Endothelial cell of umbilical vein (primary cell): Measurements from ENCODE around the gene CDKL4. TPM values are rescaled to one million over a fixed set of nuclear protein-coding genes. Genes with fewer than 3 reads are reported as not detected.

Experiments used
- BruUV-seq: library from RNA; stranded (reverse); fragments of 400-500 nt; replicated peaks from 2 replicates; lab custom pipeline; 2021; lab: Mats Ljungman, UMichigan
- CTCF ChIA-PET: fragments of 300-600, 350-600 bp; sonication (Branson Sonifier 250); formaldehyde crosslinking; loops from one replicate; lab custom pipeline; 2021; ENCODE audit warnings: antibody characterized with exemption, inconsistent platforms; lab: Charles Lee
- POLR2A ChIA-PET: fragments of 300-600, 350-600 bp; sonication (Branson Sonifier 250); formaldehyde crosslinking; loops from one replicate; lab custom pipeline; 2021; ENCODE audit warnings: antibody characterized with exemption, inconsistent platforms; lab: Charles Lee
- DNase-seq: peaks from one replicate; pipeline ENCODE4 v3.0.0-alpha.2; 2011; ENCODE audit warnings: low read depth, low spot score
- FAIRE-seq: peaks from 2 replicates; lab custom pipeline; 2011; peaks lifted over from hg19 to GRCh38; lab: Jason Lieb, UNC
- H2AFZ ChIP-seq: 2 replicates; pipeline ENCODE4 v1.6.0; 2012; ENCODE audit warnings: low read depth, low read length, control low read depth, inconsistent platforms
- H3K27ac ChIP-seq: 2 replicates; pipeline ENCODE4 v1.5.1; 2011; ENCODE audit warnings: low read depth, mild to moderate bottlenecking, control low read depth, low read length, moderate library complexity; ENCODE audit not compliant: insufficient read depth
- H3K27me3 ChIP-seq, 2 experiments: 2 replicates each; pipeline versions ENCODE4 v1.6.0 to v1.6.1; 2011; ENCODE audit warnings: low read length in 2 of 2, mixed read lengths in 1 of 2; ENCODE audit not compliant: control insufficient read depth in 2 of 2, insufficient read depth in 2 of 2
- H3K36me3 ChIP-seq, 2 experiments: 2 replicates in 1 of 2; 3 replicates in 1 of 2; pipeline ENCODE4 v1.5.1; 2011; ENCODE audit warnings: low read length in 2 of 2, mild to moderate bottlenecking in 1 of 2, moderate library complexity in 1 of 2; ENCODE audit not compliant: control insufficient read depth in 2 of 2, insufficient read depth in 2 of 2; ENCODE audit errors: extremely low read depth in 1 of 2
- H3K4me1 ChIP-seq: 3 replicates; pipeline ENCODE4 v1.5.1; 2011; ENCODE audit warnings: mild to moderate bottlenecking, low read length; ENCODE audit not compliant: control insufficient read depth, insufficient read depth; ENCODE audit errors: extremely low read depth
- H3K4me2 ChIP-seq: 2 replicates; pipeline ENCODE4 v1.6.1; 2011; ENCODE audit warnings: low read length, control low read depth, mixed read lengths; ENCODE audit not compliant: insufficient read depth
- H3K4me3 ChIP-seq, 3 experiments: fragments of 200-600 bp in 1 of 3; sonication (generic), shearing (Covaris generic) in 1 of 3; replicated peaks in 1 of 3; 2 replicates each; pipeline ENCODE4 v1.5.1; 2011 to 2016; ENCODE audit warnings: control low read depth in 3 of 3, low read length in 3 of 3, mild to moderate bottlenecking in 2 of 3, inconsistent platforms in 1 of 3, low read depth in 1 of 3, moderate library complexity in 1 of 3; ENCODE audit not compliant: insufficient read depth in 1 of 3
- H3K79me2 ChIP-seq: 2 replicates; pipeline ENCODE4 v1.6.0; 2012; ENCODE audit warnings: low read length, inconsistent platforms; ENCODE audit not compliant: control insufficient read depth, insufficient read depth
- H3K9ac ChIP-seq: replicated peaks from 2 replicates; pipeline ENCODE3; 2011; ENCODE audit warnings: low read length, control low read depth; ENCODE audit not compliant: insufficient read depth; ENCODE audit errors: extremely low read depth
- H3K9me1 ChIP-seq: replicated peaks from 3 replicates; pipeline ENCODE4 v1.6.0; 2011; ENCODE audit warnings: mild to moderate bottlenecking, low read length; ENCODE audit not compliant: control insufficient read depth, insufficient read depth; ENCODE audit errors: extremely low read depth
- H3K9me3 ChIP-seq: replicated peaks from 2 replicates; pipeline ENCODE4 v1.5.1; 2012; ENCODE audit warnings: low read length, inconsistent platforms; ENCODE audit not compliant: control insufficient read depth, insufficient read depth
- H4K20me1 ChIP-seq: replicated peaks from 2 replicates; pipeline ENCODE3; 2011; ENCODE audit warnings: mild to moderate bottlenecking, low read length; ENCODE audit not compliant: control insufficient read depth, insufficient read depth; ENCODE audit errors: extremely low read depth
- EZH2 ChIP-seq: IDR thresholded peaks from 2 replicates; pipeline ENCODE4 v1.6.1; 2012; ENCODE audit warnings: borderline replicate concordance, low read depth, mild to moderate bottlenecking, moderate library complexity, low read length, inconsistent platforms; ENCODE audit not compliant: severe bottlenecking
- FOS ChIP-seq: IDR thresholded peaks from 2 replicates; pipeline ENCODE4 v1.6.1; 2011; ENCODE audit warnings: mild to moderate bottlenecking, low read length, moderate library complexity, borderline replicate concordance; ENCODE audit not compliant: insufficient read depth
- GATA2 ChIP-seq: IDR thresholded peaks from 2 replicates; pipeline ENCODE4 v1.7.0; 2011; ENCODE audit warnings: low read depth, mild to moderate bottlenecking, moderate library complexity, mixed read lengths, low read length; ENCODE audit not compliant: insufficient read length, insufficient read depth
- JUN ChIP-seq: IDR thresholded peaks from 2 replicates; pipeline ENCODE4 v1.6.1; 2011; ENCODE audit warnings: borderline replicate concordance, low read depth; ENCODE audit not compliant: insufficient read length, insufficient read depth
- MYC ChIP-seq: IDR thresholded peaks from one replicate; pipeline ENCODE4 v1.6.1; 2011; ENCODE audit warnings: mild to moderate bottlenecking, low read depth, low read length
- POLR2A ChIP-seq: IDR thresholded peaks from 2 replicates; pipeline ENCODE4 v1.6.1; 2012; ENCODE audit warnings: low read depth, mild to moderate bottlenecking, control low read depth, low read length
- POLR2AphosphoS5 ChIP-seq: IDR thresholded peaks from 2 replicates; pipeline ENCODE4 v1.6.1; 2012; ENCODE audit warnings: low read depth, mild to moderate bottlenecking, control low read depth, low read length, moderate library complexity; ENCODE audit not compliant: insufficient read depth
- dilution Hi-C: fragments of 300-500 bp; cut with MboI; formaldehyde crosslinking; loops from one replicate; pipeline ENCODE4 v1.15.0; 2019; ENCODE audit warnings: low sequenced_read_pairs; ENCODE audit not compliant: extremely low pct_ligation_motif_present
- intact Hi-C: fragments of 100-400 bp; cut with micrococcal nuclease; formaldehyde crosslinking; loops from one replicate; pipeline ENCODE4 v1.10.0; 2022
- polyA plus RNA-seq, 4 experiments: library from polyadenylated mRNA; depleted of rRNA in 3 of 4; stranded (reverse) in 3 of 4; unstranded in 1 of 4; fragments of >200 nt; gene quantifications; 2 replicates each; pipeline versions ENCODE4 v1.2.1 to v1.2.3, GENCODE V29; 2011 to 2012; ENCODE audit warnings: missing spikeins in 1 of 4
- total RNA-seq: library from RNA; stranded (reverse); gene quantifications from 2 replicates; pipeline ENCODE4 v1.2.3, GENCODE V29; 2021
- TF ChIP-seq, protein P1 (sequence below): IDR thresholded peaks from 2 replicates; pipeline ENCODE4 v1.6.1; 2011; ENCODE audit not compliant: insufficient read depth, insufficient read length
- TF ChIP-seq, protein P2 (sequence below), 2 donors: IDR thresholded peaks; 1 replicate in 1 of 2; 2 replicates in 1 of 2; pipeline ENCODE4 v1.5.1; 2011; ENCODE audit warnings: low read length in 2 of 2, mild to moderate bottlenecking in 2 of 2, moderate library complexity in 2 of 2, control low read depth in 1 of 2, inconsistent platforms in 1 of 2, low read depth in 1 of 2; ENCODE audit not compliant: insufficient read depth in 1 of 2; ENCODE audit errors: extremely low read depth in 1 of 2

Gene CDKL4
- total and polyA plus RNA-seq, 2 donors (not counting 3 experiments of a cell fraction or from before 2014, with no cell fraction given), result 0.17 to 0.75 TPM

DNA sequence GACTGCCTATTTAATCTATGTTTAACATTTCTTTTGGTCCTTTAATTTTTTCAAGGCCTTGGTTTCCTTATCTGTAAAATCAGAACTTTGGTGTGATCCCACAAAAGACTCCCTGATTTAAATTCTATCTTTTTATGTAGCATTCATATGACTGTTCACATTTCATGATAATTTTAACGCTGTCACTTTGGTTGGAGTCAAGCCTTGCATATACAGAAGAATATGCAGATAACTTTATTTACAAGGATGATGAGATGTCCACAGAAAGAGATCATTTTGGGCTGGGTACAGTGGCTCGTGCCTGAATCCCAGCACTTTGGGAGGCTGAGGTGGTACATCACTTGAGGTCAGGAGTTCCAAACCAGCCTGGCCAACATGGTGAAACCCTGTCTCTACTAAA is 84.5 kb downstream of the CDKL4 start:
- dilution Hi-C loops (no loop called here), intact Hi-C loops (no loop called here)
- no peak overlapping the region for H3K4me2 ChIP-seq
- no peaks in the 10 kb centered on the region for H3K4me1 ChIP-seq
- no peak for FAIRE-seq
- H2AFZ ChIP-seq, result no peak overlapping the region
- H3K9me3 ChIP-seq, result no peaks in the 10 kb centered on the region
- no peak overlapping the region for H3K4me3 ChIP-seq
- ChIA-PET POLR2A (no interaction called here), CTCF (no interaction called here)
- H3K9ac ChIP-seq, result no peak overlapping the region
- no peaks in the 10 kb centered on the region for H3K36me3 ChIP-seq
- H3K27ac ChIP-seq, result no peak overlapping the region
- no peak for DNase-seq
- H3K27me3 ChIP-seq, result no peaks in the 10 kb centered on the region
- no peak for TF ChIP-seq FOS
- no peak for TF ChIP-seq MYC
- no TSS peak for BruUV-seq
- H3K79me2 ChIP-seq, result no peaks in the 10 kb centered on the region
- no peaks in the 10 kb centered on the region for H3K9me1 ChIP-seq
- no peaks in the 10 kb centered on the region for H4K20me1 ChIP-seq

DNA sequence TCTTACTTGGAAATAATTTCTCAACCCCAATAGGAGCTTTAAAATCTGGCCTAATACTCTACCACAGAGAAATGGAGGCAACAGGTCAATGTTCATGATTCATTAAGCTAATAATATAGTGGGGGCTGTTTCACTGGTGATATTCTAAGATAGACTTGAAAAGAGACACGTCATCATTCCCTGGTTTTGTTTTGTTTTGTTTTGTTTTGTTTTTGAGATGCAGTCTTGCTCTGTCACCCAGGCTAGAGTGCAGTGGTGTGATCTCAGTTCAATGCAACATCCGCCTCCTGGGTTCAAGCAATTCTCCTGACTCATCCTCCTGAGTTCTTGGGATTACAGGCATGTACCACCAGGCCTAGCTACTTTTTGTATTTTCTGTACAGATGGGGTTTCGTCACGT is 85.4 kb downstream of the CDKL4 start:
- no peak overlapping the region for H3K4me2 ChIP-seq
- DNase-seq (no peak), FAIRE-seq (no peak)
- H2AFZ ChIP-seq, result no peak overlapping the region
- intact Hi-C loops, result no loop called here
- H3K9ac ChIP-seq, result no peak overlapping the region
- no peak overlapping the region for H3K27ac ChIP-seq
- H3K79me2 ChIP-seq, result no peaks in the 10 kb centered on the region
- CTCF ChIA-PET, result no interaction called here
- dilution Hi-C loops, result no loop called here
- TF ChIP-seq POLR2AphosphoS5, result no peak
- TF ChIP-seq FOS, result no peak
- no peak for TF ChIP-seq MYC
- TF ChIP-seq, protein P1, sequence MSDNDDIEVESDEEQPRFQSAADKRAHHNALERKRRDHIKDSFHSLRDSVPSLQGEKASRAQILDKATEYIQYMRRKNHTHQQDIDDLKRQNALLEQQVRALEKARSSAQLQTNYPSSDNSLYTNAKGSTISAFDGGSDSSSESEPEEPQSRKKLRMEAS, result no peak
- no peak for TF ChIP-seq EZH2
- TF ChIP-seq POLR2A, result no peak
- TF ChIP-seq JUN, result no peak
- TF ChIP-seq, protein P2, sequence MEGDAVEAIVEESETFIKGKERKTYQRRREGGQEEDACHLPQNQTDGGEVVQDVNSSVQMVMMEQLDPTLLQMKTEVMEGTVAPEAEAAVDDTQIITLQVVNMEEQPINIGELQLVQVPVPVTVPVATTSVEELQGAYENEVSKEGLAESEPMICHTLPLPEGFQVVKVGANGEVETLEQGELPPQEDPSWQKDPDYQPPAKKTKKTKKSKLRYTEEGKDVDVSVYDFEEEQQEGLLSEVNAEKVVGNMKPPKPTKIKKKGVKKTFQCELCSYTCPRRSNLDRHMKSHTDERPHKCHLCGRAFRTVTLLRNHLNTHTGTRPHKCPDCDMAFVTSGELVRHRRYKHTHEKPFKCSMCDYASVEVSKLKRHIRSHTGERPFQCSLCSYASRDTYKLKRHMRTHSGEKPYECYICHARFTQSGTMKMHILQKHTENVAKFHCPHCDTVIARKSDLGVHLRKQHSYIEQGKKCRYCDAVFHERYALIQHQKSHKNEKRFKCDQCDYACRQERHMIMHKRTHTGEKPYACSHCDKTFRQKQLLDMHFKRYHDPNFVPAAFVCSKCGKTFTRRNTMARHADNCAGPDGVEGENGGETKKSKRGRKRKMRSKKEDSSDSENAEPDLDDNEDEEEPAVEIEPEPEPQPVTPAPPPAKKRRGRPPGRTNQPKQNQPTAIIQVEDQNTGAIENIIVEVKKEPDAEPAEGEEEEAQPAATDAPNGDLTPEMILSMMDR (IDR thresholded peaks at IDR 0.05; ENCODE audit: extremely low read depth in 1 of 2, insufficient read depth in 1 of 2, low read depth in 1 of 2, low read length in 2 of 2), result no peak
- TF ChIP-seq GATA2, result no peak
- H4K20me1 ChIP-seq, result no peaks in the 10 kb centered on the region
- no peaks in the 10 kb centered on the region for H3K4me1 ChIP-seq
- BruUV-seq, result no TSS peak
- no peak overlapping the region for H3K4me3 ChIP-seq
- POLR2A ChIA-PET, result no interaction called here
- H3K36me3 ChIP-seq, result no peaks in the 10 kb centered on the region
- H3K9me1 ChIP-seq, result no peaks in the 10 kb centered on the region
- no peaks in the 10 kb centered on the region for H3K27me3 ChIP-seq
- no peaks in the 10 kb centered on the region for H3K9me3 ChIP-seq
